MM.1S (cell line): ENCODE results near the gene CCM2L.

Source experiments
- EZH2 ChIP-seq: fragments of 300-600 bp; sonication (generic); optimal IDR thresholded peaks from 2 replicates; pipeline ENCODE3; 2017; ENCODE audit warnings: low read depth, mild to moderate bottlenecking, antibody characterized with exemption, low read length, mixed read lengths
- EZH2phosphoT487 ChIP-seq: fragments of 300-600 bp; sonication (generic); IDR thresholded peaks from 2 replicates; pipeline ENCODE4 v1.6.1; 2018; ENCODE audit warnings: antibody characterized with exemption, low read length
- TF ChIP-seq, protein P1 (sequence below): fragments of 300-600 bp; sonication (generic); IDR thresholded peaks from 2 replicates; pipeline ENCODE4 v1.5.1; 2016; ENCODE audit warnings: antibody characterized with exemption, low read length, mixed read lengths

DNA sequence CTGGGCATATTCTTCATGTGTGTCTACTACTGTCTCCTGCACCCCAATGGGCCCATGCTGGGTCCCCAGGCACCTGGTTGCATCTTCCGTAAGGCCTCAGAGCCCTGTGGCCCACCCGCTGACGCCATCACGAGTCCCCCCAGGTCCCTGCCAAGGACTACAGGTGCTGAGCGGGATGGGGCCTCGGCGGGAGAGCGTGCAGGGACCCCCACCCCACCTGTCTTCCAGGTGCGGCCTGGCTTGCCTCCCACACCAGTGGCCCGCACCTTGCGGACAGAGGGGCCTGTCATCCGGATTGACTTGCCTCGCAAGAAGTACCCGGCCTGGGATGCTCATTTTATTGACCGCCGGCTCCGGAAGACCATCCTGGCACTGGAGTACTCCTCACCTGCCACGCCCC, 13.2 kb upstream of the CCM2L start:
- TF ChIP-seq, protein P1, sequence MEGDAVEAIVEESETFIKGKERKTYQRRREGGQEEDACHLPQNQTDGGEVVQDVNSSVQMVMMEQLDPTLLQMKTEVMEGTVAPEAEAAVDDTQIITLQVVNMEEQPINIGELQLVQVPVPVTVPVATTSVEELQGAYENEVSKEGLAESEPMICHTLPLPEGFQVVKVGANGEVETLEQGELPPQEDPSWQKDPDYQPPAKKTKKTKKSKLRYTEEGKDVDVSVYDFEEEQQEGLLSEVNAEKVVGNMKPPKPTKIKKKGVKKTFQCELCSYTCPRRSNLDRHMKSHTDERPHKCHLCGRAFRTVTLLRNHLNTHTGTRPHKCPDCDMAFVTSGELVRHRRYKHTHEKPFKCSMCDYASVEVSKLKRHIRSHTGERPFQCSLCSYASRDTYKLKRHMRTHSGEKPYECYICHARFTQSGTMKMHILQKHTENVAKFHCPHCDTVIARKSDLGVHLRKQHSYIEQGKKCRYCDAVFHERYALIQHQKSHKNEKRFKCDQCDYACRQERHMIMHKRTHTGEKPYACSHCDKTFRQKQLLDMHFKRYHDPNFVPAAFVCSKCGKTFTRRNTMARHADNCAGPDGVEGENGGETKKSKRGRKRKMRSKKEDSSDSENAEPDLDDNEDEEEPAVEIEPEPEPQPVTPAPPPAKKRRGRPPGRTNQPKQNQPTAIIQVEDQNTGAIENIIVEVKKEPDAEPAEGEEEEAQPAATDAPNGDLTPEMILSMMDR, result no peak
- TF ChIP-seq EZH2, result no peak
- no peak for TF ChIP-seq EZH2phosphoT487
